Fibroblast of mammary gland (primary cell): ENCODE results near the gene BORCS5.

Experiments used
- DNase-seq: peaks from one replicate; pipeline ENCODE4 v3.0.0-alpha.2; 2010; ENCODE audit warnings: low read depth
- H3K4me3 ChIP-seq: 2 replicates; pipeline ENCODE4 v1.5.1; 2011; ENCODE audit warnings: low read depth, mild to moderate bottlenecking, low read length, moderate library complexity; ENCODE audit not compliant: control insufficient read depth
- CTCF ChIP-seq: conservative IDR thresholded peaks from 2 replicates; pipeline ENCODE4 v1.5.1; 2011; ENCODE audit warnings: low read depth, low read length, inconsistent platforms; ENCODE audit not compliant: control insufficient read depth, insufficient read depth

Gene BORCS5

GRCh38 chr12:12488296-12488695 is 131.4 kb downstream of the BORCS5 start:
- no peak for DNase-seq
- no peak for TF ChIP-seq CTCF
- H3K4me3 ChIP-seq: no peak overlapping the region

GRCh38 chr12:12488823-12489550 is 132.1 kb downstream of the BORCS5 start:
- DNase-seq: no peak
- no peak overlapping the region for H3K4me3 ChIP-seq
- no peak for TF ChIP-seq CTCF

GRCh38 chr12:12491606-12492005 is 134.7 kb downstream of the BORCS5 start:
- no peak for TF ChIP-seq CTCF
- DNase-seq: no peak
- H3K4me3 ChIP-seq: no peak overlapping the region

- no peak for TF ChIP-seq CTCF
- H3K4me3 ChIP-seq: no peak overlapping the region
- DNase-seq: no peak
Observed at GRCh38 chr12:12492547-12492946, 135.7 kb downstream of the BORCS5 start.

GRCh38 chr12:12495536-12495935 is 138.7 kb downstream of the BORCS5 start:
- TF ChIP-seq CTCF: no peak
- DNase-seq: no peak
- no peak overlapping the region for H3K4me3 ChIP-seq

- no peak overlapping the region for H3K4me3 ChIP-seq
- TF ChIP-seq CTCF: no peak
- DNase-seq: no peak
Observed at GRCh38 chr12:12498210-12498609, 141.3 kb downstream of the BORCS5 start.

GRCh38 chr12:12499909-12500604 is 143.2 kb downstream of the BORCS5 start:
- no peak for DNase-seq
- H3K4me3 ChIP-seq: no peak overlapping the region
- TF ChIP-seq CTCF: no peak
